ENCODE results near the gene LAD1.

Gene LAD1

GRCh38 chr1:201332021-201332420, 67.1 kb downstream of the LAD1 start:
- TF ChIP-seq GATA3 (IDR thresholded peaks at IDR 0.05; ENCODE audit: low read depth, low read length) (no peak), GATA2 (IDR thresholded peaks at IDR 0.05; ENCODE audit: low read depth, low read length) (no peak)

GRCh38 chr1:201331166-201331565, 68.0 kb downstream of the LAD1 start:
- TF ChIP-seq GATA2 (IDR thresholded peaks at IDR 0.05; ENCODE audit: low read depth, low read length) (no peak), GATA3 (IDR thresholded peaks at IDR 0.05; ENCODE audit: low read depth, low read length) (no peak)

Measured in SH-SY5Y (cell line).